Upper lobe of left lung (tissue), 4 donors: ENCODE results near the gene NR2F6.

ENCODE experiments used
- CTCF ChIP-seq, 6 experiments: fragments of 450-650 bp in 4 of 6; fragments of 200-600 bp in 2 of 6; sonication (generic) in 2 of 6; IDR thresholded peaks; one replicate each; pipeline ENCODE4 v1.5.1; 2016 to 2019; ENCODE audit warnings: antibody characterized with exemption in 6 of 6
- POLR2A ChIP-seq, 4 donors: fragments of 450-650 bp; IDR thresholded peaks; one replicate each; pipeline ENCODE4 v1.5.1; 2016 to 2017; ENCODE audit warnings: antibody characterized with exemption in 4 of 4, mild to moderate bottlenecking in 2 of 4
- POLR2AphosphoS5 ChIP-seq, 2 donors: sonication (generic); formaldehyde crosslinking; IDR thresholded peaks; one replicate each; pipeline ENCODE4 v1.5.1; 2017; ENCODE audit warnings: antibody characterized with exemption in 2 of 2

- TF ChIP-seq CTCF (IDR thresholded peaks at IDR 0.05) (no peak), POLR2A (IDR thresholded peaks at IDR 0.05) (no peak), POLR2AphosphoS5 (IDR thresholded peaks at IDR 0.05) (no peak)
Observed at GRCh38 chr19:17240062-17240752, 5.5 kb downstream of the NR2F6 start.
